KOPT-K1 (cell line): ENCODE data around the gene SCEL.
"Not testable (repeated sequence)": the region's sequence is repeated elsewhere in the genome, so short reads cannot be mapped to it uniquely, and the experiment has no call there.

ENCODE experiments used
- H3K27ac ChIP-seq: fragments of 200-600 bp; sonication (generic); 2 replicates; pipeline ENCODE4 v1.5.1; 2016; ENCODE audit warnings: antibody characterized with exemption, mild to moderate bottlenecking, low read depth, low read length; ENCODE audit not compliant: poor library complexity, severe bottlenecking
- H3K36me3 ChIP-seq: fragments of 200-600 bp; sonication (generic); 2 replicates; pipeline ENCODE4 v1.5.1; 2017; ENCODE audit warnings: antibody characterized with exemption, mild to moderate bottlenecking, low read length, moderate library complexity; ENCODE audit not compliant: insufficient read depth
- H3K9me3 ChIP-seq: fragments of 200-600 bp; sonication (generic); 2 replicates; pipeline ENCODE4 v1.5.1; 2017; ENCODE audit warnings: antibody characterized with exemption, low read length, mild to moderate bottlenecking; ENCODE audit not compliant: insufficient read depth, poor library complexity, severe bottlenecking

The SCEL gene

GRCh38 chr13:77513719-77514335 is 21.7 kb upstream of the SCEL start:
- H3K9me3 ChIP-seq = no peaks in the 10 kb centered on the region
- H3K36me3 ChIP-seq = no peaks in the 10 kb centered on the region
- peak overlapping the region; percentile 37 for H3K27ac ChIP-seq

- H3K9me3 ChIP-seq = no peaks in the 10 kb centered on the region
- no peaks in the 10 kb centered on the region for H3K36me3 ChIP-seq
- H3K27ac ChIP-seq = peak overlapping the region; percentile 37
Measured at GRCh38 chr13:77514336-77514726, 21.2 kb upstream of the SCEL start.

GRCh38 chr13:77515785-77516184 is 19.7 kb upstream of the SCEL start:
- Histone ChIP-seq H3K36me3 (no peaks in the 10 kb centered on the region), H3K9me3 (no peaks in the 10 kb centered on the region), H3K27ac (peak overlapping the region; percentile 14)

- peak overlapping the region; percentile 14 for H3K27ac ChIP-seq
Measured at GRCh38 chr13:77516342-77516789, 19.1 kb upstream of the SCEL start.

GRCh38 chr13:77518266-77518665 is 17.2 kb upstream of the SCEL start:
- no peaks in the 10 kb centered on the region for H3K36me3 ChIP-seq
- no peaks in the 10 kb centered on the region for H3K9me3 ChIP-seq
- no peak overlapping the region for H3K27ac ChIP-seq

More at GRCh38 chr13:77516342-77516789, 19.1 kb upstream of the SCEL start:
- Histone ChIP-seq H3K36me3 (no peaks in the 10 kb centered on the region), H3K9me3 (no peaks in the 10 kb centered on the region)

- not testable (repeated sequence) for H3K9me3 ChIP-seq, H3K36me3 ChIP-seq
- H3K27ac ChIP-seq = peak overlapping the region; percentile 15
Measured at GRCh38 chr13:77519396-77519795, 16.1 kb upstream of the SCEL start.

- no peaks in the 10 kb centered on the region for H3K36me3 ChIP-seq
- H3K27ac ChIP-seq = no peak overlapping the region
- H3K9me3 ChIP-seq = no peaks in the 10 kb centered on the region
Measured at GRCh38 chr13:77519808-77520207, 15.7 kb upstream of the SCEL start.

- Histone ChIP-seq H3K36me3 (no peaks in the 10 kb centered on the region), H3K9me3 (no peaks in the 10 kb centered on the region), H3K27ac (peak overlapping the region; percentile 27)
Measured at GRCh38 chr13:77521194-77521593, 14.3 kb upstream of the SCEL start.

GRCh38 chr13:77521595-77522367 is 13.7 kb upstream of the SCEL start:
- Histone ChIP-seq H3K9me3 (no peaks in the 10 kb centered on the region), H3K27ac (peak overlapping the region; percentile 27), H3K36me3 (no peaks in the 10 kb centered on the region)

- H3K36me3 ChIP-seq = no peaks in the 10 kb centered on the region
- H3K9me3 ChIP-seq = no peaks in the 10 kb centered on the region
- H3K27ac ChIP-seq = no peak overlapping the region
Measured at GRCh38 chr13:77522444-77522843, 13.1 kb upstream of the SCEL start.

- Histone ChIP-seq H3K9me3 (no peaks in the 10 kb centered on the region), H3K36me3 (no peaks in the 10 kb centered on the region), H3K27ac (peak overlapping the region; percentile 52)
Measured at GRCh38 chr13:77523386-77523785, 12.1 kb upstream of the SCEL start.

- H3K9me3 ChIP-seq = no peaks in the 10 kb centered on the region
- no peaks in the 10 kb centered on the region for H3K36me3 ChIP-seq
- H3K27ac ChIP-seq = peak overlapping the region; percentile 52
Measured at GRCh38 chr13:77523834-77524728, 11.4 kb upstream of the SCEL start.

GRCh38 chr13:77528414-77528813 is 7.1 kb upstream of the SCEL start:
- no peaks in the 10 kb centered on the region for H3K9me3 ChIP-seq
- no peaks in the 10 kb centered on the region for H3K36me3 ChIP-seq
- peak overlapping the region; percentile 92 for H3K27ac ChIP-seq

- Histone ChIP-seq H3K9me3 (no peaks in the 10 kb centered on the region), H3K36me3 (no peaks in the 10 kb centered on the region), H3K27ac (peak overlapping the region; percentile 92)
Measured at GRCh38 chr13:77528834-77529500, 6.5 kb upstream of the SCEL start.

GRCh38 chr13:77529501-77529840 is 6.0 kb upstream of the SCEL start:
- peak overlapping the region; percentile 92 for H3K27ac ChIP-seq
- H3K9me3 ChIP-seq = no peaks in the 10 kb centered on the region
- H3K36me3 ChIP-seq = no peaks in the 10 kb centered on the region
